Activated B cell treated with CpG ODN at 0.5 μM for 24 hours (primary cell): ENCODE data around the gene UNC93B1. TPM values are rescaled to one million over a fixed set of nuclear protein-coding genes. Genes with fewer than 3 reads are reported as not detected.

Experiments
- ATAC-seq: fragments of 200-7000 bp; cut with Tn5 transposase; one replicate; pipeline ENCODE4 v1.10.0; 2021; ENCODE audit warnings: low read depth, mild to moderate bottlenecking, moderate library complexity
- CTCF ChIA-PET: fragments of 350-600 bp; sonication (Branson Sonifier 250); formaldehyde crosslinking; loops from one replicate; lab custom pipeline; 2021; ENCODE audit warnings: antibody characterized with exemption; lab: Charles Lee
- POLR2A ChIA-PET: fragments of 350-600 bp; sonication (Branson Sonifier 250); formaldehyde crosslinking; loops from one replicate; lab custom pipeline; 2021; ENCODE audit warnings: antibody characterized with exemption; lab: Charles Lee
- DNase-seq: peaks from one replicate; pipeline ENCODE4 v3.0.0; 2022
- H3K27ac Mint-ChIP-seq: one replicate; pipeline ENCODE4 v1.8.0; 2020; ENCODE audit warnings: mixed read lengths
- H3K27me3 Mint-ChIP-seq: one replicate; pipeline ENCODE4 v1.8.0; 2021; ENCODE audit warnings: mixed read lengths
- H3K36me3 Mint-ChIP-seq: one replicate; pipeline ENCODE4 v1.8.0; 2021; ENCODE audit warnings: low read depth, mixed read lengths
- H3K4me1 Mint-ChIP-seq: one replicate; pipeline ENCODE4 v1.8.0; 2021; ENCODE audit warnings: mixed read lengths
- H3K4me3 Mint-ChIP-seq: one replicate; pipeline ENCODE4 v1.8.0; 2020; ENCODE audit warnings: mild to moderate bottlenecking, mixed read lengths
- H3K9me3 Mint-ChIP-seq: one replicate; pipeline ENCODE4 v1.8.0; 2020; ENCODE audit warnings: mixed read lengths
- CTCF ChIP-seq: fragments of 200-600 bp; IDR thresholded peaks from one replicate; pipeline ENCODE4 v1.8.0; 2022; ENCODE audit warnings: antibody characterized with exemption, mild to moderate bottlenecking
- intact Hi-C: fragments of 100-400 bp; cut with micrococcal nuclease; formaldehyde crosslinking; loops from one replicate; pipeline ENCODE4 v1.15.1; 2024
- total RNA-seq: library from RNA; stranded (reverse); gene quantifications from 2 replicates; pipeline ENCODE4 v1.2.3, GENCODE V29; 2022

UNC93B1 gene
- total RNA-seq, 1 donor from 2014 or later = 133 TPM

- ATAC-seq = no peak
- Mint-ChIP-seq H3K4me1 (peaks cover 38% of the 10 kb centered on the region), H3K27me3 (no peaks in the 10 kb centered on the region), H3K36me3 (peaks cover 17% of the 10 kb centered on the region), H3K9me3 (no peaks in the 10 kb centered on the region), H3K27ac (peak overlapping the region; percentile 73), H3K4me3 (no peak overlapping the region)
- TF ChIP-seq CTCF = no peak
- CTCF ChIA-PET = interaction anchor here (1.1 kb wide), 1 partner anchor 169 kb away, joined by 3 read pairs; no protein-coding TSS in a partner anchor
- POLR2A ChIA-PET = interaction anchor here (0.6 kb wide), 1 partner anchor 10 kb away, joined by 3 read pairs; no protein-coding TSS in a partner anchor
- DNase-seq = no peak
- intact Hi-C loops = no loop called here
Measured at GRCh38 chr11:68036717-68037239, 32.9 kb upstream of the UNC93B1 start.

DNA sequence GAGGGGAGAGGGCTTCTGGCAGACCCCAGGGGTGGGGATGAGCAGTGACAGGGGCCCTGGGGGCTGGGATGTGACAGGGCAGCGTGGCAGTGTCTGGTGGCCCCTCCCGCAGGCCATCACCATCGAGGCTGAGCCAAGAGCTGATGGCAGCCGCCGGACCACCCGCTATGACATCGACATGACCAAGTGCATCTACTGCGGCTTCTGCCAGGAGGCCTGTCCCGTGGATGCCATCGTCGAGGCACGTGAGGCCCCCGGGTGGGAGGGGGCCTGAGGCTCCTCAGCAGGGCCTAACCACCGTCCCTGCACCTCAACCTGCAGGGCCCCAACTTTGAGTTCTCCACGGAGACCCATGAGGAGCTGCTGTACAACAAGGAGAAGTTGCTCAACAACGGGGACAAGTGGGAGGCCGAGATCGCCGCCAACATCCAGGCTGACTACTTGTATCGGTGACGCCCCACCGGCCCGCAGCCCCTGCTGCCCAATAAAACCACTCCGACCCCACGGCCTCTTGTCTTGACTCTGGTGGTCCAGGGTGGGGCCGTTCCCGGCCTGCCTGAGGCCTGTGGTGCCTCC is 32.3 kb upstream of the UNC93B1 start:
- TF ChIP-seq CTCF = no peak
- intact Hi-C loops = no loop called here
- CTCF ChIA-PET = no interaction called here
- Mint-ChIP-seq H3K36me3 (peaks cover 14% of the 10 kb centered on the region), H3K27ac (no peak overlapping the region), H3K27me3 (no peaks in the 10 kb centered on the region), H3K9me3 (no peaks in the 10 kb centered on the region), H3K4me3 (no peak overlapping the region), H3K4me1 (peaks cover 39% of the 10 kb centered on the region)
- ATAC-seq (no peak), DNase-seq (no peak)
- POLR2A ChIA-PET = interaction anchor here (0.7 kb wide), 1 partner anchor 9 kb away, joined by 3 read pairs; no protein-coding TSS in a partner anchor

DNA sequence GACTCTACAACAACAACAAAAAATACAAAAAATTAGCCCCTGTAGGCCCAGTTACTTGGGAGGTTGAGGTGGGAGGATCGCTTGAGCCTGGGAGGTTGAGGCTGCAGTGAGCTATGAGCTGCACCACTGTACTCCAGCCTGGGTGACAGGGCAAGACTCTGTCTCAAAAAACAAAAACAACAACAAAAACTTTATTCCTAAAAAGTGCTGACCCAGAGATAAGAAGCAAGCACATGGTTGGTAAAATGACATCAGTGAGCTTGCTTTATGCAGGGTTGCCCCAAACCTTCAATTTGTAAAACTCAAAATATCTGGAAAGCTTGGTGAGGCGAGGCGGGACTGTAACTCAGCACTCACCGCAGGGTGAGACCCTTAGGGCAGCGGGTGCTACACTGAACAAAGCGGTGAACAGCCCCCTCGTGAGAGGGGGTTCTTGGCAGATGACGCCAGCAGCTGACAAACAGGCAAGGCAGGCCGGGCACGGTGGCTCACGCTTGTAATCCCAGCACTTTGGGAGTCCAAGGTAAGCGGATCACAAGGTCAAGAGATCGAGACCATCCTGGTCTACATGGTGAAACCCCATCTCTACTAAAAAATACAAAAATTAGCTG is 31.5 kb upstream of the UNC93B1 start:
- Mint-ChIP-seq H3K9me3 (no peaks in the 10 kb centered on the region), H3K27ac (no peak overlapping the region), H3K4me1 (peaks cover 41% of the 10 kb centered on the region), H3K27me3 (no peaks in the 10 kb centered on the region), H3K36me3 (peaks cover 14% of the 10 kb centered on the region), H3K4me3 (no peak overlapping the region)
- intact Hi-C loops = no loop called here
- POLR2A ChIA-PET = interaction anchor here (0.7 kb wide), 1 partner anchor 10 kb away, joined by 3 read pairs; no protein-coding TSS in a partner anchor
- CTCF ChIA-PET = no interaction called here
- ATAC-seq (no peak), DNase-seq (no peak)
- TF ChIP-seq CTCF = no peak

DNA sequence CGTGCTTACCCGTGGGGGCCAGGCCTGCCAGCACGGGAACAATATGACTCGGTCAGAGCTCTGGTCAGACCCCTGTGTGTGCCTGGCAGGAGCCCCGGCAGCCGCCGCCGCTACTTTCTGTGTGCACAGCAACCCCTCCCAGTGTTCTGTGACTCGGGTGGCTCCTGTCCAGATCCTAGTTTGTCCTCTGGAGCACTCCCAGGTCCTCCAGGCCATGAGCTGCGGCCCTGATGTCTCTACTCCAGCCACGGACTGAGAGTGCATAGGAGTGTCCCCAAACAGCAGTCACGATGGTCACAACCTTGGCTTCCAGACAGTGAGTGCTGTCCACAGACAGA is 29.8 kb upstream of the UNC93B1 start:
- peaks cover 36% of the 10 kb centered on the region for H3K4me1 Mint-ChIP-seq
- no peaks in the 10 kb centered on the region for H3K27me3 Mint-ChIP-seq
- peaks cover 16% of the 10 kb centered on the region for H3K36me3 Mint-ChIP-seq
- ChIA-PET POLR2A (interaction anchor here (0.8 kb wide), 2 partner anchors 12 to 87 kb away, joined by 3 read pairs; no protein-coding TSS in a partner anchor), CTCF (no interaction called here)
- no peak for TF ChIP-seq CTCF
- no peak for DNase-seq
- no peak overlapping the region for H3K4me3 Mint-ChIP-seq
- intact Hi-C loops = loop anchor here (5.0 kb wide), 1 partner anchor 339 kb away; no protein-coding TSS in a partner anchor
- H3K9me3 Mint-ChIP-seq = no peaks in the 10 kb centered on the region
- H3K27ac Mint-ChIP-seq = no peak overlapping the region
- no peak for ATAC-seq
